PC-9 (cell line): Measurements from ENCODE around the gene USP9X. TPM values are rescaled to one million over a fixed set of nuclear protein-coding genes. Genes with fewer than 3 reads are reported as not detected.
"Not testable (repeated sequence)": the region's sequence is repeated elsewhere in the genome, so short reads cannot be mapped to it uniquely, and the experiment has no call there.

ENCODE experiments used
- BruUV-seq: library from RNA; stranded (reverse); fragments of 400-500 nt; replicated peaks from 2 replicates; lab custom pipeline; 2021; lab: Mats Ljungman, UMichigan
- CTCF ChIA-PET: fragments of 300-600 bp; sonication (Branson Sonifier 250); formaldehyde crosslinking; loops from one replicate; lab custom pipeline; 2022; ENCODE audit warnings: antibody characterized with exemption; lab: Charles Lee
- POLR2A ChIA-PET: fragments of 300-600 bp; sonication (Branson Sonifier 250); formaldehyde crosslinking; loops from one replicate; lab custom pipeline; 2022; ENCODE audit warnings: antibody characterized with exemption; ENCODE audit not compliant: unreplicated experiment; lab: Charles Lee
- DNase-seq, 2 experiments: peaks; one replicate each; pipeline versions ENCODE4 v3.0.0 to v3.0.0-alpha.2; 2015 to 2022; ENCODE audit warnings: mixed read lengths in 1 of 2
- H2AFZ ChIP-seq: fragments of 200-600 bp; sonication (generic); 2 replicates; pipeline ENCODE4 v1.8.1; 2017; ENCODE audit warnings: antibody characterized with exemption
- H3F3A ChIP-seq: fragments of 200-600 bp; sonication (generic); 2 replicates; pipeline ENCODE4 v1.8.1; 2017; ENCODE audit warnings: antibody characterized with exemption, mild to moderate bottlenecking, low read depth; ENCODE audit not compliant: insufficient read depth
- H3K27ac ChIP-seq: fragments of 200-600 bp; sonication (generic); 2 replicates; pipeline ENCODE4 v1.6.1; 2016; ENCODE audit warnings: mixed run types
- H3K27me3 ChIP-seq: fragments of 200-600 bp; sonication (generic); 2 replicates; pipeline ENCODE4 v1.6.1; 2016; ENCODE audit warnings: low read depth, mixed run types; ENCODE audit not compliant: insufficient read depth
- H3K36me3 ChIP-seq: fragments of 200-600 bp; sonication (generic); 2 replicates; pipeline ENCODE4 v1.6.1; 2016; ENCODE audit warnings: low read depth, mixed run types
- H3K4me1 ChIP-seq: fragments of 200-600 bp; sonication (generic); replicated peaks from 2 replicates; pipeline ENCODE4 v1.6.1; 2016; ENCODE audit warnings: mixed run types; ENCODE audit not compliant: insufficient read depth
- H3K4me2 ChIP-seq: fragments of 200-600 bp; sonication (generic); 2 replicates; pipeline ENCODE4 v1.6.1; 2017; ENCODE audit warnings: mixed run types
- H3K4me3 ChIP-seq: fragments of 200-600 bp; sonication (generic); 2 replicates; pipeline ENCODE4 v1.6.1; 2016; ENCODE audit warnings: mixed run types
- H3K79me2 ChIP-seq: fragments of 200-600 bp; sonication (generic); 2 replicates; pipeline ENCODE4 v1.6.1; 2017; ENCODE audit warnings: low read depth, mixed run types
- H3K9me2 ChIP-seq: fragments of 200-600 bp; sonication (generic); 2 replicates; pipeline ENCODE4 v1.8.1; 2017; ENCODE audit warnings: mild to moderate bottlenecking; ENCODE audit not compliant: insufficient read depth
- H3K9me3 ChIP-seq: fragments of 200-600 bp; sonication (generic); 2 replicates; pipeline ENCODE4 v1.8.1; 2016; ENCODE audit warnings: low read depth; ENCODE audit not compliant: insufficient read depth
- H4K20me1 ChIP-seq: fragments of 200-600 bp; sonication (generic); 2 replicates; pipeline ENCODE4 v1.8.1; 2017; ENCODE audit not compliant: insufficient read depth
- EZH2 ChIP-seq: fragments of 200-600 bp; sonication (generic); IDR thresholded peaks from 2 replicates; pipeline ENCODE4 v1.8.0; 2017; ENCODE audit warnings: antibody characterized with exemption, low read depth
- intact Hi-C: fragments of 100-400 bp; cut with micrococcal nuclease; formaldehyde crosslinking; loops from one replicate; pipeline ENCODE4 v1.10.0; 2022; ENCODE audit not compliant: unreplicated experiment
- total RNA-seq: library from RNA; stranded (reverse); gene quantifications from 2 replicates; pipeline ENCODE4 v1.2.3, GENCODE V29; 2021
- TF ChIP-seq, protein P1 (sequence below): fragments of 200-600 bp; sonication (generic); conservative IDR thresholded peaks from 2 replicates; pipeline ENCODE4 v1.6.1; 2017; ENCODE audit warnings: mixed run types, antibody characterized with exemption, mild to moderate bottlenecking, moderate library complexity

The USP9X gene
- total RNA-seq, 1 experiment from 2014 or later: 43.2 TPM

GRCh38 chrX:41224605-41225004 lies 139.4 kb downstream of the USP9X start:
- no peak overlapping the region for H3K4me2 ChIP-seq
- no peaks in the 10 kb centered on the region for H3K27me3 ChIP-seq
- no peak overlapping the region for H3K4me3 ChIP-seq
- no peaks in the 10 kb centered on the region for H4K20me1 ChIP-seq
- no peaks in the 10 kb centered on the region for H3K9me3 ChIP-seq
- no peaks in the 10 kb centered on the region for H3K36me3 ChIP-seq
- BruUV-seq: no TSS peak
- H3K9me2 ChIP-seq: no peaks in the 10 kb centered on the region
- H3K79me2 ChIP-seq: no peaks in the 10 kb centered on the region
- H2AFZ ChIP-seq: no peak overlapping the region
- no peak for DNase-seq
- intact Hi-C loops: no loop called here
- TF ChIP-seq EZH2: no peak
- ChIA-PET CTCF (no interaction called here), POLR2A (no interaction called here)
- no peak overlapping the region for H3K27ac ChIP-seq
- no peaks in the 10 kb centered on the region for H3F3A ChIP-seq
- no peaks in the 10 kb centered on the region for H3K4me1 ChIP-seq

GRCh38 chrX:41233988-41234387 lies 148.7 kb downstream of the USP9X start:
- intact Hi-C loops: no loop called here
- Histone ChIP-seq H2AFZ (no peak overlapping the region), H3K9me3 (no peaks in the 10 kb centered on the region), H3K9me2 (no peaks in the 10 kb centered on the region), H4K20me1 (no peaks in the 10 kb centered on the region), H3K27me3 (no peaks in the 10 kb centered on the region), H3K27ac (no peak overlapping the region), H3K4me1 (no peaks in the 10 kb centered on the region), H3K4me3 (no peak overlapping the region), H3K4me2 (no peak overlapping the region), H3K79me2 (no peaks in the 10 kb centered on the region), H3F3A (no peaks in the 10 kb centered on the region), H3K36me3 (no peaks in the 10 kb centered on the region)
- DNase-seq: no peak
- ChIA-PET CTCF (no interaction called here), POLR2A (no interaction called here)
- no TSS peak for BruUV-seq
- TF ChIP-seq, protein P1, sequence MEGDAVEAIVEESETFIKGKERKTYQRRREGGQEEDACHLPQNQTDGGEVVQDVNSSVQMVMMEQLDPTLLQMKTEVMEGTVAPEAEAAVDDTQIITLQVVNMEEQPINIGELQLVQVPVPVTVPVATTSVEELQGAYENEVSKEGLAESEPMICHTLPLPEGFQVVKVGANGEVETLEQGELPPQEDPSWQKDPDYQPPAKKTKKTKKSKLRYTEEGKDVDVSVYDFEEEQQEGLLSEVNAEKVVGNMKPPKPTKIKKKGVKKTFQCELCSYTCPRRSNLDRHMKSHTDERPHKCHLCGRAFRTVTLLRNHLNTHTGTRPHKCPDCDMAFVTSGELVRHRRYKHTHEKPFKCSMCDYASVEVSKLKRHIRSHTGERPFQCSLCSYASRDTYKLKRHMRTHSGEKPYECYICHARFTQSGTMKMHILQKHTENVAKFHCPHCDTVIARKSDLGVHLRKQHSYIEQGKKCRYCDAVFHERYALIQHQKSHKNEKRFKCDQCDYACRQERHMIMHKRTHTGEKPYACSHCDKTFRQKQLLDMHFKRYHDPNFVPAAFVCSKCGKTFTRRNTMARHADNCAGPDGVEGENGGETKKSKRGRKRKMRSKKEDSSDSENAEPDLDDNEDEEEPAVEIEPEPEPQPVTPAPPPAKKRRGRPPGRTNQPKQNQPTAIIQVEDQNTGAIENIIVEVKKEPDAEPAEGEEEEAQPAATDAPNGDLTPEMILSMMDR: no peak
- TF ChIP-seq EZH2: no peak

DNA sequence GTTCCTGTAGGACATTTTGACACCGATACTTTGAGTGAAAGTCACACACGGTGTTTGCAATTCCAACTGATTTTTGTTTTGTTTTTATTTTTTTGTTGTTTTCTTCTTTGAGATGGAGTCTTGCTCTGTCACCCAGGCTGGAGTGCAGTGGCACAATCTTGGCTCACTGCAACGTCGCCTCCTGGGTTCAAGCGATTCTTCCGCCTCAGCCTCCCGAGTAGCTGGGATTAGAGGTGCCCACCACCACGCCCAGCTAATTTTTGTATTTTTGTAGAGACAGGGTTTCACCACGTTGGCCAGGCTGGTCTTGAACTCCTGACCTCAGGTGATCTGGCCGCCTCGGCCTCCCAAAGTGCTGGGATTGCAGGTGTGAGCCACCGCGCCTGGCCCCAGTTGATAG lies 149.2 kb downstream of the USP9X start:
- POLR2A ChIA-PET, DNase-seq: not testable (repeated sequence)

GRCh38 chrX:41234962-41235361 lies 149.7 kb downstream of the USP9X start:
- TF ChIP-seq, protein P1: no peak
- no peak for TF ChIP-seq EZH2
- H3F3A ChIP-seq: no peaks in the 10 kb centered on the region
- H4K20me1 ChIP-seq: no peaks in the 10 kb centered on the region
- intact Hi-C loops: no loop called here
- no peak overlapping the region for H3K27ac ChIP-seq
- no peaks in the 10 kb centered on the region for H3K27me3 ChIP-seq
- no peak overlapping the region for H3K4me3 ChIP-seq
- H3K9me3 ChIP-seq: no peaks in the 10 kb centered on the region
- H3K79me2 ChIP-seq: no peaks in the 10 kb centered on the region
- H3K36me3 ChIP-seq: no peaks in the 10 kb centered on the region
- no TSS peak for BruUV-seq
- no peak overlapping the region for H3K4me2 ChIP-seq
- no peak overlapping the region for H2AFZ ChIP-seq
- no peaks in the 10 kb centered on the region for H3K9me2 ChIP-seq
- no peak for DNase-seq
- ChIA-PET CTCF (no interaction called here), POLR2A (no interaction called here)
- no peaks in the 10 kb centered on the region for H3K4me1 ChIP-seq

More for the DNA sequence above, 149.2 kb downstream of the USP9X start:
- BruUV-seq, H3K9me3 ChIP-seq, H3K27ac ChIP-seq, H3K79me2 ChIP-seq, intact Hi-C loops, H3K4me3 ChIP-seq, H2AFZ ChIP-seq, H3K36me3 ChIP-seq, H3K27me3 ChIP-seq, H4K20me1 ChIP-seq, H3K4me2 ChIP-seq, H3K4me1 ChIP-seq, H3K9me2 ChIP-seq, CTCF ChIA-PET, H3F3A ChIP-seq: not testable (repeated sequence)
